Tibial artery (tissue), 4 donors: ENCODE results near the gene SP8.

Source experiments
- DNase-seq, 2 donors: peaks; one replicate each; pipeline ENCODE4 v3.0.0-alpha.2; 2019
- H3K27ac ChIP-seq, 2 donors: fragments of 200-600 bp; sonication (generic) in 1 of 2; 1 replicate in 1 of 2; 2 replicates in 1 of 2; pipeline ENCODE4 v1.5.1; 2018 to 2019; ENCODE audit warnings: mild to moderate bottlenecking in 1 of 2
- H3K27me3 ChIP-seq, 2 donors: fragments of 200-600 bp; sonication (generic) in 1 of 2; one replicate each; pipeline versions ENCODE4 v1.5.1 to v1.6.0; 2016 to 2019
- H3K36me3 ChIP-seq, 3 donors: fragments of 200-600 bp; sonication (generic) in 2 of 3; one replicate each; pipeline ENCODE4 v1.5.1; 2016 to 2019; ENCODE audit warnings: mild to moderate bottlenecking in 2 of 3
- H3K4me1 ChIP-seq, 4 donors: fragments of 200-600 bp; sonication (generic) in 2 of 4; 1 replicate in 3 of 4; 2 replicates in 1 of 4; pipeline ENCODE4 v1.5.1; 2016 to 2019
- H3K4me3 ChIP-seq, 2 donors: fragments of 200-600 bp; sonication (generic) in 1 of 2; 1 replicate in 1 of 2; 2 replicates in 1 of 2; pipeline ENCODE4 v1.5.1; 2018 to 2019; ENCODE audit warnings: mild to moderate bottlenecking in 2 of 2
- H3K9me3 ChIP-seq, 3 donors: fragments of 200-600 bp; sonication (generic) in 1 of 3; one replicate each; pipeline ENCODE4 v1.5.1; 2016 to 2019
- CTCF ChIP-seq, 2 experiments: fragments of 200-600 bp in 1 of 2; fragments of 450-650 bp in 1 of 2; IDR thresholded peaks; one replicate each; pipeline ENCODE4 v1.5.1; 2017 to 2019; ENCODE audit warnings: antibody characterized with exemption in 2 of 2, mild to moderate bottlenecking in 1 of 2, moderate library complexity in 1 of 2
- intact Hi-C: fragments of 100-400 bp; cut with DNase I; formaldehyde crosslinking; loops from one replicate; pipeline ENCODE4 v1.15.0; 2023; ENCODE audit warnings: low total_unique reads

SP8 gene

DNA sequence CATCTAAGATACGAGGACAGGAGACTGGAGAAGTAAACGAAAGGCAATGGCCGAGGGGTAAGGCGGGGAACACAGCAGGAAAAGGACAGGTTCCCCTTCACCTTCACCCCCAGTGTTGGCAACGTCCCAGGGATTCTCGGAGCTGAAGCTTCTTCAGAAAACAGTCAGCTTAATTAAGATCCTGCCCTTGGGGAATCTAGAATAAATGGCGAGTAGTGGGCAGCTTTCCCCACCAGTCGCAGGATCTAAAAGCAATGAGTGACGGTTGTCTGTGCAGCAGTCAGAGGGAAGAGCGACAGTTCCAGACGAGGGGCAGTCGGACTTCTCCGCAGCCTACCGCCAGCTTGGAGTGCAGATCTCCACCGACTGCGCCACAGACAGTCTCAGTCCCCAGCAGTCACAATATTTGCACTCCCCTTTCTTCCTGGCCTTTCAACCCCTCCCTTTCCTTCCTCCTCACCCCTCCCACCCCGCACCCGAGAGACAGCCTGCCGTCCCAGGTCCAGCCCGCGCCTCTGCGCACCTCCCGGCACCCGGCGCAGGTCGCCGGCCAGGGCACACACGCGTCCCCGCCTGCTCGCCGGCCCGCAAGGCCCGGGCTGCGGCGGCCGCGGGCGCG lies 10.9 kb upstream of the SP8 start:
- no peaks in the 10 kb centered on the region for H3K9me3 ChIP-seq
- no peaks in the 10 kb centered on the region for H3K36me3 ChIP-seq
- H3K27me3 ChIP-seq: peaks cover 5 to 76% of the 10 kb centered on the region in 2 donors
- intact Hi-C loops: no loop called here
- no peak for TF ChIP-seq CTCF (IDR thresholded peaks at IDR 0.05)
- no peak for DNase-seq
- no peak overlapping the region for H3K27ac ChIP-seq
- H3K4me3 ChIP-seq: peak overlapping the region; percentile 46 to 60
- peaks cover 0 to 20% (median 15%) of the 10 kb centered on the region in 4 donors for H3K4me1 ChIP-seq

GRCh38 chr7:20797042-20797461 lies 10.4 kb upstream of the SP8 start:
- DNase-seq: no peak
- Histone ChIP-seq H3K27me3 (peaks cover 5 to 81% of the 10 kb centered on the region in 2 donors), H3K4me3 (peak overlapping the region in 1 of 2 donors; percentile 60), H3K9me3 (no peaks in the 10 kb centered on the region), H3K36me3 (no peaks in the 10 kb centered on the region), H3K4me1 (peaks cover 0 to 20% (median 15%) of the 10 kb centered on the region in 4 donors), H3K27ac (no peak overlapping the region)
- intact Hi-C loops: no loop called here
- TF ChIP-seq CTCF (IDR thresholded peaks at IDR 0.05): no peak

- Histone ChIP-seq H3K4me1 (peaks cover 0 to 20% (median 15%) of the 10 kb centered on the region in 4 donors), H3K4me3 (no peak overlapping the region), H3K27me3 (peaks cover 5 to 86% of the 10 kb centered on the region in 2 donors), H3K36me3 (no peaks in the 10 kb centered on the region), H3K9me3 (no peaks in the 10 kb centered on the region), H3K27ac (no peak overlapping the region)
- no peak for TF ChIP-seq CTCF (IDR thresholded peaks at IDR 0.05)
- no peak for DNase-seq
- intact Hi-C loops: no loop called here
Observed at GRCh38 chr7:20796500-20796899, 9.8 kb upstream of the SP8 start.

GRCh38 chr7:20795881-20796280 lies 9.2 kb upstream of the SP8 start:
- intact Hi-C loops: no loop called here
- TF ChIP-seq CTCF (IDR thresholded peaks at IDR 0.05): no peak
- H3K27me3 ChIP-seq: peaks cover 7 to 92% of the 10 kb centered on the region in 2 donors

DNA sequence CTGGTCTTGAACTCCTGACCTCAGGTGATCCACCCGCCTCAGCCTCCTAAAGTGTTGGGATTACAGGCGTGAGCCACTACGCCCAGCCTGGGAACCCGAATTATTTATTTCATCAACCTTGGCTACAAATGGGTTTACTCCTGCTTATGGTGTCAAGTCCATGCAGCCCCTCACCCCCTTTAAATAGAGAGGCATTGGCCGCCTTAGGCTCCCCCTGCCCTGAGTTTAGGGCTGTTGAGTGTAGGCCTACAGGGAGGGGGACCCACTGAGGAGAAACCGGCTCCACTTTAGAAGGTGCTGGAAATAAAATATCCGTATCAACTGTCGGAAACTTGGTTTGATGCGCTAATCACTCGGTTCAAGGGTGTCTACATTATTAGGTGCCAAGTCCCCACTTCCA lies 8.7 kb upstream of the SP8 start:
- no peak for DNase-seq
- H3K4me3 ChIP-seq: no peak overlapping the region
- TF ChIP-seq CTCF (IDR thresholded peaks at IDR 0.05): no peak
- no peaks in the 10 kb centered on the region for H3K36me3 ChIP-seq
- no peaks in the 10 kb centered on the region for H3K9me3 ChIP-seq
- H3K27ac ChIP-seq: no peak overlapping the region
- intact Hi-C loops: no loop called here
- H3K4me1 ChIP-seq: peaks cover 0 to 21% (median 17%) of the 10 kb centered on the region in 4 donors
- peaks cover 8 to 93% of the 10 kb centered on the region in 2 donors for H3K27me3 ChIP-seq

More at GRCh38 chr7:20795881-20796280, 9.2 kb upstream of the SP8 start:
- no peak overlapping the region for H3K4me3 ChIP-seq
- no peak for DNase-seq
- H3K27ac ChIP-seq: no peak overlapping the region
- peaks cover 0 to 20% (median 16%) of the 10 kb centered on the region in 4 donors for H3K4me1 ChIP-seq
- H3K36me3 ChIP-seq: no peaks in the 10 kb centered on the region
- no peaks in the 10 kb centered on the region for H3K9me3 ChIP-seq
